Panc1 (cell line): ENCODE measurements around the gene TMX1. TPM values are rescaled to one million over a fixed set of nuclear protein-coding genes. Genes with fewer than 3 reads are reported as not detected.

Source experiments
- ATAC-seq: fragments of 200-7000 bp; cut with Tn5 transposase; 2 replicates; pipeline ENCODE4 v1.9.1; 2020; ENCODE audit warnings: mild to moderate bottlenecking, moderate library complexity
- BruUV-seq: library from RNA; stranded (reverse); fragments of 400-500 nt; replicated peaks from 2 replicates; lab custom pipeline; 2021; lab: Mats Ljungman, UMichigan
- CTCF ChIA-PET: fragments of 300-600 bp; sonication (Branson Sonifier 250); formaldehyde crosslinking; loops from one replicate; lab custom pipeline; 2022; ENCODE audit warnings: antibody characterized with exemption; lab: Charles Lee
- POLR2A ChIA-PET: fragments of 300-600 bp; sonication (Branson Sonifier 250); formaldehyde crosslinking; loops from one replicate; lab custom pipeline; 2022; ENCODE audit warnings: antibody characterized with exemption; lab: Charles Lee
- DNase-seq: peaks from one replicate; pipeline ENCODE4 v3.0.0-alpha.2; 2010; ENCODE audit warnings: low read depth, low spot score
- H3K27ac ChIP-seq: 2 replicates; pipeline ENCODE4 v1.5.1; 2011; ENCODE audit warnings: mild to moderate bottlenecking, low read length, inconsistent platforms
- H3K27me3 ChIP-seq: fragments of 200-500 bp; sonication (Bioruptor generic); 2 replicates; pipeline ENCODE4 v1.6.0; 2014; ENCODE audit warnings: low read length, inconsistent platforms; ENCODE audit not compliant: control insufficient read depth, insufficient read depth
- H3K36me3 ChIP-seq: fragments of 200-500 bp; sonication (Bioruptor generic); 2 replicates; pipeline ENCODE4 v1.5.1; 2014; ENCODE audit warnings: inconsistent platforms, mild to moderate bottlenecking, low read length, moderate library complexity; ENCODE audit not compliant: control insufficient read depth, insufficient read depth
- H3K4me1 ChIP-seq: 2 replicates; pipeline ENCODE4 v1.5.1; 2011; ENCODE audit warnings: inconsistent platforms, mild to moderate bottlenecking, low read length, moderate library complexity; ENCODE audit not compliant: control insufficient read depth, insufficient read depth
- H3K4me3 ChIP-seq, 2 experiments: 2 replicates each; pipeline ENCODE4 v1.5.1; 2011 to 2012; ENCODE audit warnings: low read depth in 2 of 2, low read length in 2 of 2, mild to moderate bottlenecking in 2 of 2, inconsistent platforms in 1 of 2, moderate library complexity in 1 of 2
- H3K9me3 ChIP-seq: fragments of 200-500 bp; sonication (Bioruptor generic); 2 replicates; pipeline ENCODE4 v1.5.1; 2014; ENCODE audit warnings: low read depth, mild to moderate bottlenecking, inconsistent platforms, low read length, moderate library complexity; ENCODE audit not compliant: control insufficient read depth, insufficient read depth
- CTCF ChIP-seq: fragments of 450-650 bp; IDR thresholded peaks from 2 replicates; pipeline ENCODE4 v1.5.1; 2017; ENCODE audit warnings: mild to moderate bottlenecking
- POLR2AphosphoS5 ChIP-seq: IDR thresholded peaks from 2 replicates; pipeline ENCODE4 v1.6.1; 2012; ENCODE audit warnings: mild to moderate bottlenecking, low read depth, low read length, moderate library complexity
- REST ChIP-seq, 2 experiments: IDR thresholded peaks; 2 replicates each; pipeline ENCODE4 v1.6.1; 2011 to 2012; ENCODE audit warnings: low read depth in 2 of 2, control low read depth in 1 of 2, low read length in 1 of 2, mild to moderate bottlenecking in 1 of 2, moderate library complexity in 1 of 2; ENCODE audit not compliant: insufficient read depth in 1 of 2
- SIN3A ChIP-seq: IDR thresholded peaks from 2 replicates; pipeline ENCODE4 v1.6.1; 2012; ENCODE audit warnings: low read depth, mild to moderate bottlenecking, low read length, moderate library complexity, borderline replicate concordance; ENCODE audit not compliant: insufficient read depth
- TCF7L2 ChIP-seq: IDR thresholded peaks from 2 replicates; pipeline ENCODE4 v1.6.1; 2011; ENCODE audit warnings: mild to moderate bottlenecking, low read depth, low read length, inconsistent platforms
- in situ Hi-C: cut with HindIII; loops from 2 replicates; pipeline ENCODE4 v1.10.0; 2016; ENCODE audit warnings: low sequenced_read_pairs, low pct_unique_long_range_greater_than_20kb
- intact Hi-C: fragments of 100-400 bp; cut with micrococcal nuclease; formaldehyde crosslinking; loops from one replicate; pipeline ENCODE4 v1.10.0; 2022; ENCODE audit not compliant: unreplicated experiment
- total RNA-seq: library from RNA; stranded (reverse); gene quantifications from one replicate; pipeline ENCODE4 v1.2.1, GENCODE V29; 2021; ENCODE audit not compliant: unreplicated experiment

Gene TMX1
- total RNA-seq, 1 experiment from 2014 or later, result 34.9 TPM

DNA sequence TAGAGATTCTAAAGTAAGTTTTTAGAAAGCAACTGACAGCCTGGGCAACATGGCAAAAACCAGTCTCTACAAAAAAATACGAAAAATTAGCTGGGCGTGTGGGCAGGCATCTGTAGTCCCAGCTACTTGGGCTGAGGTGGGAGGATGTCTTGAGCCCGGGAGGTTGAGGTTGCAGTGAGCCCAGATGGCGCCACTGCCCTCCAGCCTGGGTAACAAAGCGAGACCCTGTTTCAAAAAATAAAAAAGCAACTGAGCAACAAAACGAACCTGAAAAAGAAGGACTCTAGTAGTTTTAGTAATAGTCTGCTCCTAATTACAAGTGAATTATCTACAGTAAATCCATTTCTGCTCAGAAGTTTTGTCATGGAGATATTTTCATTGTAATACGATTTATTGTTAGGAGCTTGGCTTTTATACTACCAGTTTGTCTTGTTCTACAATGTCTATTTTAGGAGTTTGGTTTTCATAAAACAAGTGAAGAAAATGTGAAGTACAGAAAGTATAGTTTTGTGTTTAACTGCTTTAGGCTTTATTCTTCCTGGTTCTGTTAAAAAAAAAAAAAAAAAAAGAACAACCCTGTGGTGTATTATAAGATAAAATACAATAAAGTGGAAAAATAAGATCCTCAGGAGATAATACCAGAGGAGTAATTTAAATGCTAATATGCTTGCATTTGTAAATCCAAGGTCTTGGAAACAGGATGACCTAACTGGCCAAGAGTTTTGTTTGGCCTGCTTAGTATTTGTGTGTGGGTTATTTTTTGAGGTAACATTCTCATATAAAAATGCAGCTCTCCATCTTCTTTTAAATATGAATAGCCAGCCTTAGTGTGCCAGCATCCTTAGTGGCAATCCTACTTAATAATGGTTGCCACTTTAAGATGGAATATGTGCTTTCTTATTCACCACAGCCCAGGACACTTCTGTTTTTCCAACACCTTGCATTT is 2.8 kb downstream of the TMX1 start:
- peaks cover 11% of the 10 kb centered on the region for H3K36me3 ChIP-seq
- no peak for DNase-seq
- TF ChIP-seq CTCF (peak; percentile 39), SIN3A (no peak), REST (IDR thresholded peaks at IDR 0.05; ENCODE audit: insufficient read depth in 1 of 2, low read depth in 2 of 2, low read length in 1 of 2) (no peak)
- peaks cover 5% of the 10 kb centered on the region for H3K4me1 ChIP-seq
- in situ Hi-C loops, result no loop called here
- H3K27me3 ChIP-seq, result no peaks in the 10 kb centered on the region
- ChIA-PET CTCF (interaction anchor here (0.7 kb wide), 1 partner anchor 333 kb away, joined by 7 read pairs; no protein-coding TSS in a partner anchor), POLR2A (no interaction called here)
- no peaks in the 10 kb centered on the region for H3K9me3 ChIP-seq
- H3K4me3 ChIP-seq, result no peak overlapping the region
- no TSS peak for BruUV-seq
- no peak overlapping the region for H3K27ac ChIP-seq
- intact Hi-C loops, result no loop called here
- no peak for ATAC-seq

GRCh38 chr14:51244591-51244990 is 4.5 kb downstream of the TMX1 start:
- DNase-seq (no peak), ATAC-seq (no peak)
- in situ Hi-C loops, result no loop called here
- Histone ChIP-seq H3K9me3 (no peaks in the 10 kb centered on the region), H3K36me3 (peaks cover 11% of the 10 kb centered on the region), H3K4me1 (peaks cover 5% of the 10 kb centered on the region), H3K27me3 (no peaks in the 10 kb centered on the region), H3K27ac (no peak overlapping the region), H3K4me3 (no peak overlapping the region)
- POLR2A ChIA-PET, result no interaction called here
- CTCF ChIA-PET, result no interaction called here
- BruUV-seq, result no TSS peak
- TF ChIP-seq SIN3A (no peak), TCF7L2 (no peak), CTCF (no peak), POLR2AphosphoS5 (no peak), REST (IDR thresholded peaks at IDR 0.05; ENCODE audit: insufficient read depth in 1 of 2, low read depth in 2 of 2, low read length in 1 of 2) (no peak)
- intact Hi-C loops, result no loop called here
